Neuronal stem cell (in vitro differentiated cells): ENCODE measurements around the gene ATOH8.

Source experiments
- DNase-seq: peaks from one replicate; pipeline ENCODE4 v3.0.0-alpha.2; 2013; ENCODE audit warnings: low spot score
- H2AFZ ChIP-seq: one replicate; pipeline ENCODE4 v1.6.1; 2013; ENCODE audit warnings: mild to moderate bottlenecking, low read length, inconsistent platforms
- H2AK5ac ChIP-seq: 2 replicates; pipeline ENCODE4 v1.6.1; 2013; ENCODE audit warnings: low read depth, mild to moderate bottlenecking, inconsistent platforms, low read length, moderate library complexity, mixed read lengths
- H2BK120ac ChIP-seq: 2 replicates; pipeline ENCODE4 v1.6.1; 2013; ENCODE audit warnings: low read depth, mild to moderate bottlenecking, inconsistent platforms, low read length, moderate library complexity, mixed read lengths
- H2BK12ac ChIP-seq: one replicate; pipeline ENCODE4 v1.6.1; 2013; ENCODE audit warnings: low read length, inconsistent platforms
- H2BK15ac ChIP-seq: 2 replicates; pipeline ENCODE4 v1.6.1; 2013; ENCODE audit warnings: mild to moderate bottlenecking, low read length, inconsistent platforms, mixed read lengths
- H2BK5ac ChIP-seq: one replicate; pipeline ENCODE4 v1.6.1; 2013; ENCODE audit warnings: inconsistent platforms, mild to moderate bottlenecking, low read length, moderate library complexity
- H3K14ac ChIP-seq: one replicate; pipeline ENCODE4 v1.6.1; 2013; ENCODE audit warnings: low read length, inconsistent platforms
- H3K18ac ChIP-seq: 2 replicates; pipeline ENCODE4 v1.6.1; 2013; ENCODE audit warnings: low read length, inconsistent platforms
- H3K23ac ChIP-seq: 2 replicates; pipeline ENCODE4 v1.6.1; 2013; ENCODE audit warnings: low read depth, mild to moderate bottlenecking, mixed read lengths, low read length, inconsistent platforms; ENCODE audit not compliant: poor library complexity
- H3K27ac ChIP-seq: replicated peaks from 3 replicates; pipeline ENCODE4 v1.5.1; 2013; ENCODE audit warnings: low read length, inconsistent platforms
- H3K27me3 ChIP-seq, 3 experiments: 2 replicates each; pipeline ENCODE4 v1.6.1; 2013; ENCODE audit warnings: low read length in 3 of 3, mild to moderate bottlenecking in 2 of 3, inconsistent platforms in 1 of 3, low read depth in 1 of 3, mixed read lengths in 1 of 3, moderate library complexity in 1 of 3; ENCODE audit not compliant: control insufficient read depth in 3 of 3, insufficient read depth in 3 of 3
- H3K36me3 ChIP-seq, 2 donors: replicated peaks in 1 of 2; 2 replicates each; pipeline ENCODE4 v1.6.1; 2013; ENCODE audit warnings: low read length in 2 of 2; ENCODE audit not compliant: control insufficient read depth in 2 of 2, insufficient read depth in 2 of 2
- H3K4ac ChIP-seq: 2 replicates; pipeline ENCODE4 v1.6.1; 2013; ENCODE audit warnings: inconsistent platforms, mild to moderate bottlenecking, low read length, moderate library complexity
- H3K4me1 ChIP-seq, 2 donors: 1 replicate in 1 of 2; 2 replicates in 1 of 2; pipeline ENCODE4 v1.6.1; 2013; ENCODE audit warnings: low read length in 2 of 2, low read depth in 1 of 2; ENCODE audit not compliant: control insufficient read depth in 2 of 2, insufficient read depth in 1 of 2
- H3K4me2 ChIP-seq: one replicate; pipeline ENCODE4 v1.6.1; 2013; ENCODE audit warnings: mild to moderate bottlenecking, low read length, inconsistent platforms; ENCODE audit not compliant: insufficient read depth, poor library complexity, severe bottlenecking
- H3K4me3 ChIP-seq, 2 donors: 2 replicates each; pipeline ENCODE4 v1.5.1; 2013; ENCODE audit warnings: low read length in 2 of 2, mild to moderate bottlenecking in 2 of 2, inconsistent platforms in 1 of 2, moderate library complexity in 1 of 2
- H3K79me1 ChIP-seq: one replicate; pipeline ENCODE4 v1.6.1; 2013; ENCODE audit warnings: low read depth, mild to moderate bottlenecking, inconsistent platforms, low read length, moderate library complexity
- H3K9ac ChIP-seq: one replicate; pipeline ENCODE4 v1.6.1; 2013; ENCODE audit warnings: mild to moderate bottlenecking, low read depth, low read length, inconsistent platforms; ENCODE audit not compliant: poor library complexity
- H3K9me3 ChIP-seq, 2 donors: replicated peaks in 1 of 2; 2 replicates each; pipeline versions ENCODE3 to v1.6.1; 2013; ENCODE audit warnings: low read length in 2 of 2, mild to moderate bottlenecking in 2 of 2, inconsistent platforms in 1 of 2, low read depth in 1 of 2, mixed read lengths in 1 of 2, moderate library complexity in 1 of 2; ENCODE audit not compliant: control insufficient read depth in 2 of 2, insufficient read depth in 1 of 2
- H4K8ac ChIP-seq: one replicate; pipeline ENCODE4 v1.6.1; 2013; ENCODE audit warnings: low read depth, mild to moderate bottlenecking, inconsistent platforms, low read length, moderate library complexity
- H4K91ac ChIP-seq: one replicate; pipeline ENCODE4 v1.6.1; 2013; ENCODE audit warnings: low read length, low read depth, mild to moderate bottlenecking, inconsistent platforms; ENCODE audit not compliant: poor library complexity
- WGBS, 2 donors: extraction: QIAGEN DNeasy Blood & Tissue Kit; methylation state at CpG; one replicate each; pipeline ENCODE4 v1.1.7; 2013; ENCODE audit warnings: missing lambda C conversion rate in 2 of 2, mixed read lengths in 1 of 2; ENCODE audit not compliant: insufficient read length in 2 of 2, insufficient replicate concordance in 1 of 2; ENCODE audit errors: extremely low coverage in 2 of 2; 5-methylcytosine and 5-hydroxymethylcytosine counted together

The ATOH8 gene

DNA sequence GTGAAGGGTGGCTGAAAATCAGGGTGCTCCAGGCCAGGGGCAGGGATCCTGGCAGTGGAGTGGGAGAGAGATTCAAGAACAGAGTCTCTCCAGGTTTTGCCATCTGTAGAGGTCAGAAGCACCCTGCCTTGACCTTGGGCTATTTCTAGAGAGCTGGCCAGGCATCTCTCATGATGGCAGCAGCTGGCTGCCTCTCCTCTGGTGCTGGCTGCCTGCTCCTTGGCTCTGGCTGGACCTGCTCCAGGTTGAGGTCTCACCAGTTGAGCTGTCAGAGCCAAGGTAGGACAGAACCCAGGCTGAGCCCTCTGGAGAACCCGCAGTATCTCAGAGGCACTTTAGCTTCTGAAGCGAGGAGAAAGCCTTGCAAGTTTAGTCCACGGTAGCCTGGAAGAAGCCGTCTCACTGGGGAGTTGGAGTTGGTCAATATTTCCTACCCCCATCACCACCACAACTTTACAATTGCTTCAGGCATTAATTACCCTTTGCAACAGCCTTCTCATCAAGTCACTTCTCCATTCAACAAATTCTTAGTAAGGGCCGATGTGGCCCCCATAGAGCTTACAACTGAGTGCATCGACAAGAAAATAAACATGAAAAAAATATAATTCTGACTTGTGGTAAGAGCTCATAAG, 34.1 kb upstream of the ATOH8 start:
- Histone ChIP-seq H3K4me3 (no peak overlapping the region), H3K4me2 (no peak overlapping the region), H2BK15ac (no peak overlapping the region), H3K36me3 (no peaks in the 10 kb centered on the region), H3K79me1 (no peaks in the 10 kb centered on the region), H3K4me1 (peaks cover 0 to 12% of the 10 kb centered on the region in 2 donors), H3K23ac (no peak overlapping the region), H2BK12ac (no peak overlapping the region), H3K27ac (no peak overlapping the region), H3K4ac (no peak overlapping the region), H4K91ac (no peak overlapping the region), H2AFZ (no peak overlapping the region), H3K9me3 (peaks cover 0 to 4% of the 10 kb centered on the region in 2 donors), H3K14ac (no peak overlapping the region), H2AK5ac (no peak overlapping the region), H2BK5ac (no peak overlapping the region), H2BK120ac (no peak overlapping the region), H3K18ac (no peak overlapping the region), H4K8ac (no peak overlapping the region), H3K27me3 (peaks cover 0 to 21% (median 0%) of the 10 kb centered on the region in 3 experiments), H3K9ac (no peak overlapping the region)
- DNase-seq: no peak
- no CpG with 5 or more reads among the region's 6 CpGs for WGBS, 2 donors

DNA sequence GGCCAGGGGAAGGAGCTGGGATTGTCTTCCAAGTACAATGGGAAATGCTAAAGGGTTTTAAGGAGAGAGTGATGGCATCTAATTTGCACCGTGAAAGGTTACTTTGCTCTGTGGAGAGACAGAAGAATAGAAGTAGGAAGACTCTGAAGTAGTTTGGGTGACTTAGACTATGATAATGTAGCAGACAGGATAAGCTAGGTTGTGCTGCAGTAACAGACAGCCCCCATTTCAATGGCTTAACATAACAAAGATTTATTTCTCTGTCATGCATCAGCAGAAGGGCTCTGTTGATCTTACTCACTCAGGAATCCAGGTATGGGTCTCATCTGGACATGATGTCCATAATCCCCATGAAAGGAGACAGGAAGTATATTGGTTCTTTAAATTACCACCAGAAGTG, 33.3 kb upstream of the ATOH8 start:
- Histone ChIP-seq H3K27ac (no peak overlapping the region), H3K14ac (no peak overlapping the region), H3K18ac (no peak overlapping the region), H3K4ac (no peak overlapping the region), H3K4me3 (no peak overlapping the region), H2BK120ac (no peak overlapping the region), H3K4me1 (peaks cover 0 to 12% of the 10 kb centered on the region in 2 donors), H3K23ac (no peak overlapping the region), H3K36me3 (no peaks in the 10 kb centered on the region), H2AFZ (no peak overlapping the region), H3K27me3 (peaks cover 0 to 29% (median 0%) of the 10 kb centered on the region in 3 experiments), H4K91ac (no peak overlapping the region), H4K8ac (no peak overlapping the region), H2BK15ac (no peak overlapping the region), H3K9me3 (peaks cover 0 to 4% of the 10 kb centered on the region in 2 donors), H2BK5ac (no peak overlapping the region), H3K79me1 (no peaks in the 10 kb centered on the region), H2BK12ac (no peak overlapping the region), H2AK5ac (no peak overlapping the region), H3K4me2 (no peak overlapping the region), H3K9ac (no peak overlapping the region)
- DNase-seq: no peak
- WGBS, 2 donors: no CpG with 5 or more reads among the region's 1 CpG

GRCh38 chr2:85721641-85722040, 32.1 kb upstream of the ATOH8 start:
- no peak overlapping the region for H2AK5ac ChIP-seq
- no peak overlapping the region for H2BK5ac ChIP-seq
- no peaks in the 10 kb centered on the region for H3K36me3 ChIP-seq
- H3K23ac ChIP-seq: no peak overlapping the region
- no CpG with 5 or more reads among the region's 4 CpGs for WGBS, 2 donors
- peaks cover 0 to 35% (median 0%) of the 10 kb centered on the region in 3 experiments for H3K27me3 ChIP-seq
- H2AFZ ChIP-seq: no peak overlapping the region
- H2BK120ac ChIP-seq: no peak overlapping the region
- H3K4me3 ChIP-seq: no peak overlapping the region
- H3K4me1 ChIP-seq: peaks cover 0 to 7% of the 10 kb centered on the region in 2 donors
- no peak overlapping the region for H2BK15ac ChIP-seq
- no peak overlapping the region for H3K18ac ChIP-seq
- no peak overlapping the region for H4K91ac ChIP-seq
- H3K4ac ChIP-seq: no peak overlapping the region
- H3K9me3 ChIP-seq: peaks cover 0 to 4% of the 10 kb centered on the region in 2 donors
- no peak for DNase-seq
- no peak overlapping the region for H4K8ac ChIP-seq
- H3K4me2 ChIP-seq: no peak overlapping the region
- no peak overlapping the region for H2BK12ac ChIP-seq
- H3K14ac ChIP-seq: no peak overlapping the region
- no peaks in the 10 kb centered on the region for H3K79me1 ChIP-seq
- H3K27ac ChIP-seq: no peak overlapping the region
- H3K9ac ChIP-seq: no peak overlapping the region

- no peaks in the 10 kb centered on the region for H3K36me3 ChIP-seq
- H3K79me1 ChIP-seq: no peaks in the 10 kb centered on the region
- no peak overlapping the region for H3K18ac ChIP-seq
- H2BK120ac ChIP-seq: no peak overlapping the region
- no peak overlapping the region for H4K91ac ChIP-seq
- DNase-seq: no peak
- no peak overlapping the region for H3K4me3 ChIP-seq
- no peak overlapping the region for H4K8ac ChIP-seq
- H2AK5ac ChIP-seq: no peak overlapping the region
- no peak overlapping the region for H2BK12ac ChIP-seq
- peaks cover 0 to 35% (median 0%) of the 10 kb centered on the region in 3 experiments for H3K27me3 ChIP-seq
- H3K9me3 ChIP-seq: peaks cover 0 to 4% of the 10 kb centered on the region in 2 donors
- H3K9ac ChIP-seq: no peak overlapping the region
- no peak overlapping the region for H3K4me2 ChIP-seq
- no peak overlapping the region for H3K27ac ChIP-seq
- H3K4me1 ChIP-seq: peaks cover 0 to 3% of the 10 kb centered on the region in 2 donors
- WGBS, 2 donors: no CpG with 5 or more reads among the region's 6 CpGs
- H2BK15ac ChIP-seq: no peak overlapping the region
- no peak overlapping the region for H3K14ac ChIP-seq
- H2AFZ ChIP-seq: no peak overlapping the region
- H3K23ac ChIP-seq: no peak overlapping the region
- H3K4ac ChIP-seq: no peak overlapping the region
- no peak overlapping the region for H2BK5ac ChIP-seq
These were observed 31.3 kb upstream of the ATOH8 start for GRCh38 chr2:85722519-85722918.
